GM12874 (cell line): ENCODE measurements around the gene ZNF420.

Source experiments
- TF ChIP-seq, protein P1 (sequence below): IDR thresholded peaks from 2 replicates; pipeline ENCODE4 v1.5.1; 2011; ENCODE audit warnings: low read depth, mild to moderate bottlenecking, control low read depth, low read length, moderate library complexity; ENCODE audit not compliant: insufficient read depth

ZNF420 gene

GRCh38 chr19:37077934-37078716 is at the start of gene ZNF420:
ZNF420 (plus strand) TSS chr19:37078433; CDS start chr19:37089119, 10,686 bp downstream.
- TF ChIP-seq, protein P1, sequence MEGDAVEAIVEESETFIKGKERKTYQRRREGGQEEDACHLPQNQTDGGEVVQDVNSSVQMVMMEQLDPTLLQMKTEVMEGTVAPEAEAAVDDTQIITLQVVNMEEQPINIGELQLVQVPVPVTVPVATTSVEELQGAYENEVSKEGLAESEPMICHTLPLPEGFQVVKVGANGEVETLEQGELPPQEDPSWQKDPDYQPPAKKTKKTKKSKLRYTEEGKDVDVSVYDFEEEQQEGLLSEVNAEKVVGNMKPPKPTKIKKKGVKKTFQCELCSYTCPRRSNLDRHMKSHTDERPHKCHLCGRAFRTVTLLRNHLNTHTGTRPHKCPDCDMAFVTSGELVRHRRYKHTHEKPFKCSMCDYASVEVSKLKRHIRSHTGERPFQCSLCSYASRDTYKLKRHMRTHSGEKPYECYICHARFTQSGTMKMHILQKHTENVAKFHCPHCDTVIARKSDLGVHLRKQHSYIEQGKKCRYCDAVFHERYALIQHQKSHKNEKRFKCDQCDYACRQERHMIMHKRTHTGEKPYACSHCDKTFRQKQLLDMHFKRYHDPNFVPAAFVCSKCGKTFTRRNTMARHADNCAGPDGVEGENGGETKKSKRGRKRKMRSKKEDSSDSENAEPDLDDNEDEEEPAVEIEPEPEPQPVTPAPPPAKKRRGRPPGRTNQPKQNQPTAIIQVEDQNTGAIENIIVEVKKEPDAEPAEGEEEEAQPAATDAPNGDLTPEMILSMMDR = no peak

DNA sequence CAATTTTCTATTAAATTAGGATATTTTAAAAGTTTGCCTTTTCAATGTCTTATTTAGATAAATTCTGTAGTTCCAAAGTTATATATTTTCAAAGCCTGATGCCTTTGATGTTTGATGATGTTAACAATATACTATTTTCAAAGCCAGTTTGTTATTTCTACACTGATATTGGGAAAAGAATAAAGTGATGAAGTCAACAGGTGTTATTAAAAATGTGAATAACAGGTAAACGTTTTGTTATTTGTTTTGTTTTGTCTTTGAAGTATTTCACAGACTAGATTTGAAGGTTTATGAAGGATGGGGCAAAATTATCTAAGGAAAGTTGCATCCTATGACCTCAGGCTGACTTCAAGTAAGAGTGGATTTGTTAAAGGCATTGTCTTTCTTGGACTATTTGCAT is 33.1 kb upstream of the ZNF420 start:
- TF ChIP-seq, protein P1 = no peak

DNA sequence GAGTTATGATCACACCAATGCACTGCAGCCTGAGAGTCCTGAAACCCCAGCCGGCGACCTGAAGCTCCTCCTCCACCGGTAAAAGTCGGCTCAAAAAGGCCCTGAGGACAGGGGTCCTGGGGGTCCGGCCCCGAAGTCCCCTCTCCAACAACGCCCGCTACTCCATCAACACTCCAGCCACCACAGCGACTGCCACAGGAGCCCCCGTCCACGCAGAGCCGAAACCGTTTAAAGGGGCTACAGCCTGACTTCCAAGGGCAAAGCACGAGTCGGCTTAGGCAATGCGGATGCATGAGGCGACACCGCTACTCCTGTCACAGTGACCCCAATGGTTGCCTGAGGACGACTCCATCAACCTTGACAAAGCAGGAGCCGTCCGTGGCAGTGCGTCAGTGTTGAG is 22.9 kb upstream of the ZNF420 start:
- TF ChIP-seq, protein P1 = no peak

DNA sequence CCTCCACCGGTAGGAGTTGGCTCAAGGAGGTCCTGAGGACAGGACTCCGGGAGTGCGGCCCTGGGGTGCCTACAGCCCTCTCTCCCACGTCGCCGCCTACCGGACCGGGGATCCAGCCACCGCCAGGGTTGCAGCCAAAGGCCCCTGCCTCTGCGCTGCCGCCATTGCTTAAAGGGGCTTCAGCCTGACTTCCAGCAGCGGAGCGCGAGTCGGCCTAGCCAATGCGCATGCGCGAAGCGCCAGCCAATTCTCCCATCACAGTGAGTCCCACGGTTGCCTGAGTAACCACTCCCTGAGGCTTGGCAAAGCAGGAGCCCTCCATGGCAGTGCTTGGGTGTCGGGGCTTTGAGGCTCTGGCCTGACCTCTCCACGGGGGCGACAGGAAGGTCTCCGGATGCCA is 21.5 kb upstream of the ZNF420 start:
- TF ChIP-seq, protein P1 = no peak

DNA sequence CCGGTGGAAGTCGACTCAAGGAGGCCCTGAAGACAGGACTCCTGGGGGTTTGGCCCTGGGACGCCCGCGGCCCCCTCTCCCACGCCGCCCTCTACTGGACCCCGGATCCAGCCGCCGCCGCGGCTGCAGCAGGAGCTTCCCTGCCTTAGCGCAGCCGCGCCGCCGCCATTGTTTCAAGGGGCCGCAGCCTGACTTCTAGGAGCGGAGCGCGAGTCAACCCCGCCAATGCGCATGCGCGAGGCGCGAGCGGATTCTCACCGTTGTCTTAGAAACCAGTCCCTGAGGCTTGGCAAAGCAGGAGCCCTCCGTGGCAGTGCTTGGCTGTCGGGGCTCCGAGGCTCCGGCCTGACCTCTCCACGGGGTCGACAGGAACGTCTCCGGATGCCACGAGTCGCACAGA is 19.1 kb upstream of the ZNF420 start:
- TF ChIP-seq, protein P1 = no peak

DNA sequence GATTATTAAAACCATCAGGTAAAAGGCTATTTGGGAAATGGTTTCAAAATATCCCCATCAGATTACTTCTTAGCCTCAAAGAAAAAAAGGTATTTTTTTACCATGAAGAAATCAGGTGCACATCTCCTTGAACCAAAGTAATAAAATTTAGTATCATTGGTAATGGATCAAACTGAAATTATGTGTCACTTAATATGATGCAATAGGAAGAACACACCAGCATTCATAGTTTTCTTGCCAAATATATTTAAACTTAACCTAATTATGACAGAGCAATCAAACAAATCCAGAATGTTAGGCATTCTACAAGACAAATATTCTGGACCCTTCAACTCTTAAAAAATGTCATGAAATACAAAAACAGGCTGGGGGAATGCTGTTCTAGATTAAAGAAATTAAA is 4.1 kb upstream of the ZNF420 start:
- TF ChIP-seq, protein P1 = no peak

GRCh38 chr19:37074819-37075362 is 3.3 kb upstream of the ZNF420 start:
- TF ChIP-seq, protein P1 = no peak
